HEK293 (cell line): ENCODE data around the gene SRRM2.

Experiments used
- CTCF ChIA-PET: fragments of 350-600 bp; formaldehyde crosslinking; extraction: SDS; loops from one replicate; lab custom pipeline; 2021; ENCODE audit warnings: antibody characterized with exemption; lab: Yijun Ruan, JAX
- POLR2A ChIA-PET: fragments of 300-600 bp; formaldehyde crosslinking; extraction: SDS; loops from one replicate; lab custom pipeline; 2020; ENCODE audit warnings: antibody characterized with exemption, inconsistent platforms; lab: Yijun Ruan, JAX
- H3K27ac ChIP-seq: fragments of 200-500 bp; sonication (Bioruptor generic); 2 replicates; pipeline ENCODE4 v1.5.1; 2014; ENCODE audit warnings: low read depth, low read length, control low read depth, inconsistent platforms; ENCODE audit errors: extremely low read depth
- H3K36me3 ChIP-seq, 2 experiments: fragments of 200-500 bp in 1 of 2; sonication (Bioruptor generic) in 1 of 2; 1 replicate in 1 of 2; 2 replicates in 1 of 2; pipeline ENCODE4 v1.5.1; 2014 to 2017; ENCODE audit warnings: inconsistent platforms in 2 of 2, low read length in 2 of 2; ENCODE audit not compliant: control insufficient read depth in 2 of 2, insufficient read depth in 1 of 2
- H3K4me1 ChIP-seq: fragments of 200-500 bp; sonication (Bioruptor generic); 2 replicates; pipeline ENCODE4 v1.5.1; 2014; ENCODE audit warnings: mild to moderate bottlenecking, low read length, inconsistent platforms; ENCODE audit not compliant: control insufficient read depth, insufficient read depth
- H3K4me3 ChIP-seq: 2 replicates; pipeline ENCODE4 v1.5.1; 2011; ENCODE audit warnings: low read depth, mild to moderate bottlenecking, control low read depth, low read length, moderate library complexity
- H3K9me3 ChIP-seq: fragments of 200-500 bp; sonication (Bioruptor generic); 2 replicates; pipeline ENCODE4 v1.5.1; 2014; ENCODE audit warnings: low read depth, low read length, inconsistent platforms; ENCODE audit not compliant: control insufficient read depth, insufficient read depth
- HOXD13 ChIP-seq: sonication (generic); formaldehyde crosslinking; IDR thresholded peaks from 2 replicates; pipeline ENCODE4 v1.8.0; 2022; ENCODE audit warnings: missing genetic modification reagents, borderline replicate concordance
- KLF8 ChIP-seq: fragments of 450-650 bp; formaldehyde crosslinking; IDR thresholded peaks from 2 replicates; pipeline ENCODE4 v1.5.1; 2016; ENCODE audit warnings: missing biosample characterization, missing genetic modification characterization
- SP3 ChIP-seq: fragments of 450-650 bp; formaldehyde crosslinking; IDR thresholded peaks from 2 replicates; pipeline ENCODE4 v1.5.1; 2016; ENCODE audit warnings: missing biosample characterization, missing genetic modification characterization
- TRIM28 ChIP-seq: IDR thresholded peaks from 2 replicates; pipeline ENCODE4 v1.6.1; 2011; ENCODE audit warnings: low read length, control low read depth, borderline replicate concordance
- TSHZ1 ChIP-seq: fragments of 450-650 bp; formaldehyde crosslinking; IDR thresholded peaks from 2 replicates; pipeline ENCODE4 v1.5.1; 2016; ENCODE audit warnings: missing biosample characterization, missing genetic modification characterization, borderline replicate concordance
- ZBTB17 ChIP-seq: fragments of 450-650 bp; formaldehyde crosslinking; IDR thresholded peaks from 2 replicates; pipeline ENCODE4 v1.5.1; 2016; ENCODE audit warnings: missing biosample characterization, missing genetic modification characterization
- ZBTB21 ChIP-seq: fragments of 450-650 bp; formaldehyde crosslinking; IDR thresholded peaks from 2 replicates; pipeline ENCODE4 v1.5.1; 2017; ENCODE audit warnings: missing biosample characterization, missing genetic modification characterization
- ZNF133 ChIP-seq: fragments of 450-650 bp; formaldehyde crosslinking; IDR thresholded peaks from 2 replicates; pipeline ENCODE4 v1.5.1; 2016; ENCODE audit warnings: missing biosample characterization, missing genetic modification characterization
- ZNF266 ChIP-seq: fragments of 450-650 bp; formaldehyde crosslinking; IDR thresholded peaks from 2 replicates; pipeline ENCODE4 v1.5.1; 2016; ENCODE audit warnings: missing biosample characterization, missing genetic modification characterization, low read depth
- ZNF404 ChIP-seq: fragments of 450-650 bp; formaldehyde crosslinking; IDR thresholded peaks from 2 replicates; pipeline ENCODE4 v1.5.1; 2017; ENCODE audit warnings: missing biosample characterization, missing genetic modification characterization
- ZNF510 ChIP-seq: fragments of 450-650 bp; formaldehyde crosslinking; IDR thresholded peaks from 2 replicates; pipeline ENCODE4 v1.5.1; 2018; ENCODE audit warnings: mild to moderate bottlenecking, missing genetic modification characterization, missing biosample characterization; ENCODE audit not compliant: insufficient replicate concordance
- ZNF530 ChIP-seq: fragments of 450-650 bp; formaldehyde crosslinking; IDR thresholded peaks from 2 replicates; pipeline ENCODE4 v1.5.1; 2016; ENCODE audit warnings: low read depth, missing biosample characterization, missing genetic modification characterization
- ZNF555 ChIP-seq: fragments of 450-650 bp; formaldehyde crosslinking; conservative IDR thresholded peaks from 2 replicates; pipeline ENCODE4 v1.5.1; 2017; ENCODE audit warnings: missing biosample characterization, mild to moderate bottlenecking, missing genetic modification characterization, inconsistent platforms
- ZNF596 ChIP-seq: fragments of 450-650 bp; IDR thresholded peaks from 2 replicates; pipeline ENCODE4 v1.5.0; 2018; ENCODE audit warnings: missing biosample characterization, mild to moderate bottlenecking, missing genetic modification characterization, moderate library complexity
- ZNF621 ChIP-seq: fragments of 450-650 bp; formaldehyde crosslinking; IDR thresholded peaks from 2 replicates; pipeline ENCODE4 v1.5.1; 2017; ENCODE audit warnings: missing biosample characterization, missing genetic modification characterization
- ZNF747 ChIP-seq: fragments of 450-650 bp; formaldehyde crosslinking; IDR thresholded peaks from 2 replicates; pipeline ENCODE4 v1.5.1; 2016; ENCODE audit warnings: missing biosample characterization, missing genetic modification characterization
- ZNF776 ChIP-seq: fragments of 450-650 bp; formaldehyde crosslinking; IDR thresholded peaks from 2 replicates; pipeline ENCODE4 v1.5.0; 2017; ENCODE audit warnings: missing biosample characterization, missing genetic modification characterization, borderline replicate concordance
- ZNF785 ChIP-seq: fragments of 450-650 bp; formaldehyde crosslinking; IDR thresholded peaks from 2 replicates; pipeline ENCODE4 v1.5.1; 2016; ENCODE audit warnings: missing biosample characterization, missing genetic modification characterization
- TF ChIP-seq, protein P1 (sequence below): fragments of 450-650 bp; formaldehyde crosslinking; IDR thresholded peaks from 2 replicates; pipeline ENCODE4 v1.5.1; 2016; ENCODE audit warnings: missing biosample characterization, missing genetic modification characterization
- TF ChIP-seq, protein P2 (sequence below): fragments of 450-650 bp; formaldehyde crosslinking; IDR thresholded peaks from 2 replicates; pipeline ENCODE4 v1.5.1; 2016; ENCODE audit warnings: missing biosample characterization, missing genetic modification characterization

SRRM2 gene

GRCh38 chr16:2745961-2746360, 6.5 kb upstream of the SRRM2 start:
- no peaks in the 10 kb centered on the region for H3K4me1 ChIP-seq
- H3K4me3 ChIP-seq = no peak overlapping the region
- peaks cover 0 to 14% of the 10 kb centered on the region in 2 experiments; a peak in 2 of 3 replicates for H3K36me3 ChIP-seq
- TF ChIP-seq ZNF404 (tag by site-specific recombination) = no peak
- POLR2A ChIA-PET = interaction anchor here (0.6 kb wide), 1 partner anchor 233 kb away, joined by 3 read pairs; no protein-coding TSS in a partner anchor
- no peaks in the 10 kb centered on the region for H3K9me3 ChIP-seq
- CTCF ChIA-PET = interaction anchor here (2.0 kb wide), 1 partner anchor 122 kb away, joined by 10 read pairs; no protein-coding TSS in a partner anchor
- H3K27ac ChIP-seq = no peak overlapping the region

DNA sequence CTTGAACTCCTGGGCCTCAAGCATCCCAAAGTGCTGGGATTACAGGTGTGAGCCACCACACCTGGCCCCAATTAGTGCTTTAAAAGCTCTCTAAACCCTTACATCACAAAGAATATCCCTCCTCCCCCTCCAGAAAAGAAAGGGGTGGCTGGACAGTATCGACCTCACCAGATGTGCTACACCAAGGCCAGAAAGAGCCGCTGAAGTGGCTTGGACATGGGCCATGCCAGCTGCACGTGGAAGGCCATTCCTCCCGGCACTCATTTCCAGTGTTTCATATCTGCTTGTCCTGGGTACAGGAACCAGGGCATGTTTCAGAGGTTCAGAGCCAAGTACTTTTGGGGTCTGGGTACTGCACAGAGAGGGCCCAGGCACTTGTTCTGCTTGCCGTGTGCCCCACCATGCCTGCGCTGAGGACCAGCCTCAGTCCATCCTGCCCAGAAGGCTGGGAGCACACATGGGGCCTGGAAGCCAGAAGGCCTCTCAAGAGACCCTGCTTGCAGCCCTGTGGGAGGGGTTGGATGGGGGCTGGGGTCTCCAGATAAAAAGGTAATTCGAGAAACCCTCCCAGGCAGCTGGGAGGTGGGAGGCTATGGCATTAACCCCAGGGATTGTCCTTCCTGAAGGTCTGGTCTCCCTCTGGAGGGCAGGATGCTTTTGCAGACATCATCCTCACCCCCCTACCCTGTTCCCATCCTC, 3.5 kb upstream of the SRRM2 start:
- Histone ChIP-seq H3K4me1 (no peaks in the 10 kb centered on the region; the same call in 1 of the 2 replicates), H3K9me3 (no peaks in the 10 kb centered on the region), H3K27ac (no peak overlapping the region), H3K36me3 (peaks cover 0 to 20% of the 10 kb centered on the region in 2 experiments; a peak in 2 of 3 replicates), H3K4me3 (no peak overlapping the region)
- TF ChIP-seq ZNF621 (tag by site-specific recombination) (no peak), TSHZ1 (tag by site-specific recombination) (no peak), ZNF776 (tag by site-specific recombination) (no peak), ZNF747 (tag by site-specific recombination) (no peak), ZBTB17 (tag by site-specific recombination) (no peak), ZNF266 (no peak), ZNF404 (tag by site-specific recombination) (no peak), ZNF555 (tag by site-specific recombination) (no peak), TRIM28 (no peak), ZNF530 (tag by site-specific recombination) (no peak), HOXD13 (CRISPR knock-in tag) (no peak), SP3 (tag by site-specific recombination) (no peak), ZBTB21 (tag by site-specific recombination) (no peak), ZNF785 (no peak), ZNF510 (tag by site-specific recombination) (no peak), ZNF133 (tag by site-specific recombination) (no peak), ZNF596 (tag by site-specific recombination) (no peak), KLF8 (no peak)
- TF ChIP-seq, protein P1, sequence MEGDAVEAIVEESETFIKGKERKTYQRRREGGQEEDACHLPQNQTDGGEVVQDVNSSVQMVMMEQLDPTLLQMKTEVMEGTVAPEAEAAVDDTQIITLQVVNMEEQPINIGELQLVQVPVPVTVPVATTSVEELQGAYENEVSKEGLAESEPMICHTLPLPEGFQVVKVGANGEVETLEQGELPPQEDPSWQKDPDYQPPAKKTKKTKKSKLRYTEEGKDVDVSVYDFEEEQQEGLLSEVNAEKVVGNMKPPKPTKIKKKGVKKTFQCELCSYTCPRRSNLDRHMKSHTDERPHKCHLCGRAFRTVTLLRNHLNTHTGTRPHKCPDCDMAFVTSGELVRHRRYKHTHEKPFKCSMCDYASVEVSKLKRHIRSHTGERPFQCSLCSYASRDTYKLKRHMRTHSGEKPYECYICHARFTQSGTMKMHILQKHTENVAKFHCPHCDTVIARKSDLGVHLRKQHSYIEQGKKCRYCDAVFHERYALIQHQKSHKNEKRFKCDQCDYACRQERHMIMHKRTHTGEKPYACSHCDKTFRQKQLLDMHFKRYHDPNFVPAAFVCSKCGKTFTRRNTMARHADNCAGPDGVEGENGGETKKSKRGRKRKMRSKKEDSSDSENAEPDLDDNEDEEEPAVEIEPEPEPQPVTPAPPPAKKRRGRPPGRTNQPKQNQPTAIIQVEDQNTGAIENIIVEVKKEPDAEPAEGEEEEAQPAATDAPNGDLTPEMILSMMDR (tag by site-specific recombination) = no peak
- TF ChIP-seq, protein P2, sequence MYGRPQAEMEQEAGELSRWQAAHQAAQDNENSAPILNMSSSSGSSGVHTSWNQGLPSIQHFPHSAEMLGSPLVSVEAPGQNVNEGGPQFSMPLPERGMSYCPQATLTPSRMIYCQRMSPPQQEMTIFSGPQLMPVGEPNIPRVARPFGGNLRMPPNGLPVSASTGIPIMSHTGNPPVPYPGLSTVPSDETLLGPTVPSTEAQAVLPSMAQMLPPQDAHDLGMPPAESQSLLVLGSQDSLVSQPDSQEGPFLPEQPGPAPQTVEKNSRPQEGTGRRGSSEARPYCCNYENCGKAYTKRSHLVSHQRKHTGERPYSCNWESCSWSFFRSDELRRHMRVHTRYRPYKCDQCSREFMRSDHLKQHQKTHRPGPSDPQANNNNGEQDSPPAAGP (tag by site-specific recombination) = no peak
- ChIA-PET CTCF (no interaction called here), POLR2A (no interaction called here)
